LNCaP clone FGC (cell line): Measurements from ENCODE around the gene MICALL1.

Experiments
- DNase-seq: peaks from one replicate; pipeline ENCODE4 v3.0.0-alpha.2; 2011; ENCODE audit warnings: low read depth
- H3K4me3 ChIP-seq: 2 replicates; pipeline ENCODE4 v1.5.1; 2011; ENCODE audit warnings: mild to moderate bottlenecking, low read depth, low read length, control low read depth
- CTCF ChIP-seq: IDR thresholded peaks from 2 replicates; pipeline ENCODE4 v1.5.1; 2012; ENCODE audit warnings: mild to moderate bottlenecking; ENCODE audit not compliant: control insufficient read depth, insufficient read depth; ENCODE audit errors: extremely low read depth

MICALL1 gene

DNA sequence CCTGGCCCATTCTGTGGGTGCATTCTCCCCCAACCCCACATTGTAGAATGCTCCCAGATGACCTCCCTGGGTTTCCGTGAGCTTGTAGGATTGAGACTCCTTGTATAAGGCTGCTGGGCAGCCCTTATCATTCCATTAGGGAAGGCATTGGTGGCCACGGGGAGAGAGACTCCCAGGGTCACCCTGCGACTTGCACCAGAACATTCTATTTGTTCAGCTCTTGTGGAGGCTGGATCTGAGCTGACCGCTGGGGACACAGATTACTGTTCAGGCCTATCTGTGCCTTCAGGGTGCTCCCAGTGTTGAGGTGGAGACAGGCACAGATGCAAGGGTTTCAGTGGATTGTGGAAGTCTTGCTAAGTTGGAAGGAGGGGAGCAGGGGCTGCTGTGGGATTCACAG lies 17.8 kb downstream of the MICALL1 start:
- DNase-seq = no peak
- no peak for TF ChIP-seq CTCF
- no peak overlapping the region for H3K4me3 ChIP-seq

- DNase-seq = no peak
- H3K4me3 ChIP-seq = no peak overlapping the region
- no peak for TF ChIP-seq CTCF
Observed at GRCh38 chr22:37924386-37925065, 18.4 kb downstream of the MICALL1 start.

- TF ChIP-seq CTCF = no peak
- H3K4me3 ChIP-seq = no peak overlapping the region
- no peak for DNase-seq
Observed at GRCh38 chr22:37925330-37925729, 19.2 kb downstream of the MICALL1 start.

DNA sequence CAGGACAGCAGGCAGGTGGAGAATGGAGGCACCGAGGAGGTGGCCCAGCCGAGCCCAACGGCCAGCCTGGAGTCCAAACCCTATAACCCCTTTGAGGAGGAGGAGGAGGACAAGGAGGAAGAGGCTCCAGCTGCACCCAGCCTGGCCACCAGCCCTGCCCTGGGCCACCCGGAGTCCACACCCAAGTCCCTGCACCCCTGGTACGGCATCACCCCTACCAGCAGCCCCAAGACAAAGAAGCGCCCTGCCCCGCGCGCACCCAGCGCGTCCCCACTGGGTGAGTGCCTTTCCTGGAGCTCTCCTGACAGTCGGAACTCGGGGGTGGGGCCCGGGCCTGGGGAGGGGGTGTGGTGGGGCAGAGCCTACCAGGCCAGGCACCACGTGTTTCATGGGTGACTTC lies 19.7 kb downstream of the MICALL1 start:
- no peak overlapping the region for H3K4me3 ChIP-seq
- DNase-seq = no peak
- no peak for TF ChIP-seq CTCF

DNA sequence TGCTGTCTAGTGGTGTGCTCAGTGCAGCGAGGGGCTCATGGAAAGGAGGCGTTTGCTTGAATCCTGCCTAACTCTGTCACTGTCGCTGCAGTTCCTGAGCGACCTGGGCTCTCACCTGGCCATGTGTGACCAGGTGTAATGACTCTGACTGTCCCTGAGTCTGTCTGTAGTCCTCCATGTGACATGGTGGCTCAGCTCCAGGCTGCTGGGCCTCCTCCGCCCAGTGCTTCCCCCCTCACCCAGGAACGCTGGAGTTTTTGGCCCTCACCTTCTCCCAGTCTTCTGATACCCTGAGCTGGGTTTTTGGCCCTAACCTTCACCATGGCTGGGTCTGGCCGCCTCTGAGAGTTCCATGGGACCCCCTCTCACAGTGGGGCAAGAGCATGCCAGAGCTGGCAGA lies 20.3 kb downstream of the MICALL1 start:
- H3K4me3 ChIP-seq = no peak overlapping the region
- TF ChIP-seq CTCF = no peak
- DNase-seq = no peak

DNA sequence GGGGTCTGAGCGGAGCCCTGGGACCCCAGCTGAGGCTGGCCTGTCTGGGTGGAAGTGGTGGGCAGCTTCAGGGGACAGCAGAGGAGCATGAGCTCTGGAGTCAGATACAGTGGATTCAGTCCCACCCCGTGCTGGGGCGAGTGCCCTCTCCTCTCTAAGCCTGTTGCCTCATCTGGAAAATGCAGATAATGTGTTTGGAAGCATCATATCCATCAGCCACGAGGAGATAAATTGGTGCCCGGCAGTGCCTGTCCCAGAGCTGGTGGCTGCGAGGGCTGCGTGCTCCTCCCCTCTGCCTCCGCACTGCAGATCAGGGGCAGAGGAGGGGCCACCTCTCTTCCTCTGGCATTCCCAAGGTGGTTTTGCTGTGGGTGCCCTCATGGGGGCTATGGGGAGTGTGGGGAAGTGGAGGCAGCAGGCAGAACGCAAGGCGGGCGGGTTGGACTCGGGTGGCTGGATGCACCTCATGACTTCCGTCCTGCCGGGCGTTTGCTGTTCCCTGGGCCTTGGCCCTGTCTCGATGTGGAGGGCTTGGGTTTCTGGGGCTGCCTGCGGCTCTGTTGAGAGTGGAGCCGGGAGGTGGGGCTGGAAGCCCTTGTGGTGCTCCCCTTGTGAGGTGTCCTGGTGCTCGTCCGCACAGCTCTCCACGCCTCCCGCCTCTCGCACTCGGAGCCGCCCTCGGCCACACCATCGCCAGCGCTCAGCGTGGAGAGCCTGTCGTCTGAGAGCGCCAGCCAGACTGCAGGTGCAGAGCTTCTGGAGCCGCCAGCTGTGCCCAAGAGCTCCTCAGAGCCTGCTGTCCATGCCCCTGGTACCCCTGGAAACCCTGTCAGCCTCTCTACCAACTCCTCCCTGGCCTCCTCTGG lies 20.9 kb downstream of the MICALL1 start:
- DNase-seq = no peak
- TF ChIP-seq CTCF = no peak
- no peak overlapping the region for H3K4me3 ChIP-seq
